ENCODE measurements around the gene POP4. TPM values are rescaled to one million over a fixed set of nuclear protein-coding genes. Genes with fewer than 3 reads are reported as not detected.
"Not testable (repeated sequence)": the region's sequence is repeated elsewhere in the genome, so short reads cannot be mapped to it uniquely, and the experiment has no call there.

The POP4 gene
- total RNA-seq, result 10 to 100 TPM; 57.5 to 61.8 TPM
- long read RNA-seq, transcript POP4-202 (7 exons, 3,385 nt), result major isoform, 30 of 34 reads
- long read RNA-seq, partial matches to known transcripts, result 4 of 34 reads
- long read RNA-seq, other reads (novel, unspliced or antisense), result 0 of 34 reads

GRCh38 chr19:29605653-29606419, at the start of gene POP4:
Gene POP4, plus strand, starts transcription at chr19:29606283. Its CDS starts 36 bp downstream, at chr19:29606319.
- ATAC-seq, result peak; percentile 95
- intact Hi-C loops (cut with DNase I, micrococcal nuclease), result loop anchor here in 1 of 2 donors (5.0 kb wide), 1 partner anchor 111 kb away; the partner anchor contains the start of gene C19orf12
- peak; percentile 97 to 100 for DNase-seq

GRCh38 chr19:29559110-29559509, 47.0 kb upstream of the POP4 start:
- ATAC-seq; intact Hi-C loops (cut with DNase I, micrococcal nuclease); DNase-seq: not testable (repeated sequence)

- intact Hi-C loops (cut with DNase I, micrococcal nuclease), result no loop called here
These were observed 46.3 kb upstream of the POP4 start for GRCh38 chr19:29559743-29560142.

DNA sequence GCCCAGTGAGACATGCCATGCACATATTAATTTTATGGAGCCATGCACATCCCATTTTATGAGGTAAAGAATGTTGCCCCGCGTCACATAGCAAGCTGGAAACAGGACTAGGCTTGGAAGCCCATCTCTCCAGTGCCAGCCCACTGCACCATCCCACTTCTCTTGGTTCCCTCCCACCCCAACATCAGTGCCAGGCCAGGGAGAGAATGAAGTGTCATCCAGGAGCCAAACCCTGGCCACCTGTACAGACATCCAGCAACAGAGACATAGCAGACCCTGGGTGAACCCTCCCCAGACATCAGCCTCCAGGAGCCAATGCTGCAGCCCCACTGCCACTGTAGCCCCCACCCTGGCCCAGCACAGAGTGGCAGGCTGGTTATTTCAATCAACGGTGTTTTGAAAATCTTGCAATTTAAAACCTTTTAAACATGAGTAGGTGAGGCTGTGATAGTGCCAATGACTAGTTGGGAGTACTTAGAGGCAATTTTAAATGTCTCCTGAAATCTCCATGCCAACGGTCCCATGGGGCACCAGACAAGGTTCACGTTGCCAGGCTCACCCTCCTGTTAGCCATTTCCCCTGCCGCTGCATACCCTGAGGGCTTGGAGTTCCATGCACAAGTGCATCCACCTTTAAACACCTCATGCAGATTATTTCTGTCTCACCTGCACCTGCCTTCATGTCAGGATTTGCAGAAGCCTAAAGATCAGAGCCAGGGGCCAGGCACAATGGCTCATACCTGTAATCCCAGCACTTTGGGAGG, 45.6 kb upstream of the POP4 start:
- ATAC-seq (no peak), DNase-seq (no peak)
- intact Hi-C loops (cut with DNase I, micrococcal nuclease), result no loop called here

More at GRCh38 chr19:29559743-29560142, 46.3 kb upstream of the POP4 start:
- no peak for ATAC-seq
- no peak for DNase-seq

GRCh38 chr19:29561601-29562000, 44.5 kb upstream of the POP4 start:
- no peak for DNase-seq
- no peak for ATAC-seq
- intact Hi-C loops (cut with DNase I, micrococcal nuclease), result no loop called here

GRCh38 chr19:29562299-29563297, 43.5 kb upstream of the POP4 start:
- no peak for DNase-seq
- ATAC-seq, result no peak
- intact Hi-C loops (cut with DNase I, micrococcal nuclease), result no loop called here

DNA sequence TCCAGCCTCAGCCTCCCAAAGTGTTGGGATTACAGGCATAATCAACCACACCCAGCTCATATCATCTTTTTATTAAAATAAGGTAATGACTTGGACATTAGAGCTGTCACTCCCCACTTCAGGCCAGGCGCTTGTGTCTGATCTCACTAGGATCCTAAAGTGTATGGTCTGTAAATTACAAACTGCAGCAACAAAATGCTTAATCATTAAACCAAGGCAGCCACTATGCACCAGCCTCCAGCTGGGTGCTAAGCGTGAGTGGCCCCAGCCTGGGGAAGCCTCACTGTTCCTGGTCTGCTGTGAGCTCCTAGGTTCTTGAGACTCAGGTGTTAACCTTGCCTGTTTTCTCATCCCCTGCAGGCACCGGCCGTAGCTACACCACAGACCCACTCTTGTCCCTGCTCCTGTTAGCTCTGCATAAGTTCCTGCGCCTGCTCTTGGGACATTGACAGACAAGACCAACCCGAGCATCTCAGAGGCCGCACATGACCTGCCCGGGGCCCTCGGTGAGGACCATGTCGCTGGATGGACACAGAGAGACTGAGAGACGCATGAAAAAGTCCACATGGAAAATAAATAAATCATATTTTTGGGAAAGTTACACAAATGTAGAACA, 42.5 kb upstream of the POP4 start:
- DNase-seq (no peak), ATAC-seq (no peak)
- intact Hi-C loops (cut with DNase I, micrococcal nuclease), result no loop called here

DNA sequence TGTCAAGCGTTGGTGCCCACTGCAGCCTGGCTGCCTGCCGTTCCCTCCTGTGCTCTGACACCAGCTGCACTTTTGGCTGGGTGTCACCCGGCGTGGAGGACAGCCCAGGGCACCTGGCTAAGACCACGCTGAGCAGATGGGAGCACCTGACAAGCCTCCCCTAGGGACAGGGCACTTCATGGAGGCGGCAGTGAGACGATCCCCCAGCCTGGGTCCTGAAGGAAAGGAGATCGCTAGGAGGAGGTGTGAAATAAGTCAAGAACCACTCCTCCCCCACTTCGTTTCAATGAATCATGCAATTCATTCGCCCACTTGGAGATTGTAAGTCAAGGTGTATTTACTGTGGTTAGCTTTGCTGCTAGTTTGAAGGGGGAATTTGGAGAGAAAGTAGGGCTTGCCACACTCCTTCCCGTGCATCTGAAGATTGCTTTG, 41.5 kb upstream of the POP4 start:
- no peak for DNase-seq
- intact Hi-C loops (cut with DNase I, micrococcal nuclease), result no loop called here
- no peak for ATAC-seq

DNA sequence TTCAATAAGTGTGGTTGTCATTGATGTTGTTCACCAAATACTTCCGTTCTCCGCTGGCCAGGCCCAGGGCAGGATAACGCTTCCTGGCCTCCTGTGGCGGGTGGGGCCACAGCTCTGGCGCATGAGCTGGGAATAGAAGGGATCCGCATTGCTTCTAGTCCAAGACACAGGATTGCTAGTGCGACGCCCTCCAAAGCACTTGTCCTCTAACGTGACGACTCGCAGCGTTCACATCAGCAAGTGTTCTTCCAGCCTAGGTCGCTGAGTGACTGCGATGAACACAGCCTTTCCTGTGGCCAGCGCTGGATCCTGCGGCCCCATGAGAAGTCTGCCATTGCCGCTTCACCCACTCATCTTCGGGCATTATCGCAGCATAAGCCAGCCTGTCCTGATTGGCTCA, 40.9 kb upstream of the POP4 start:
- intact Hi-C loops (cut with DNase I, micrococcal nuclease), result no loop called here
- DNase-seq (no peak), ATAC-seq (no peak)

GRCh38 chr19:29566496-29567054, 39.5 kb upstream of the POP4 start:
- ATAC-seq (no peak), DNase-seq (no peak)
- intact Hi-C loops (cut with DNase I, micrococcal nuclease), result no loop called here

GRCh38 chr19:29567366-29567915, 38.6 kb upstream of the POP4 start:
- no peak for DNase-seq
- intact Hi-C loops (cut with DNase I, micrococcal nuclease), result no loop called here
- no peak for ATAC-seq

DNA sequence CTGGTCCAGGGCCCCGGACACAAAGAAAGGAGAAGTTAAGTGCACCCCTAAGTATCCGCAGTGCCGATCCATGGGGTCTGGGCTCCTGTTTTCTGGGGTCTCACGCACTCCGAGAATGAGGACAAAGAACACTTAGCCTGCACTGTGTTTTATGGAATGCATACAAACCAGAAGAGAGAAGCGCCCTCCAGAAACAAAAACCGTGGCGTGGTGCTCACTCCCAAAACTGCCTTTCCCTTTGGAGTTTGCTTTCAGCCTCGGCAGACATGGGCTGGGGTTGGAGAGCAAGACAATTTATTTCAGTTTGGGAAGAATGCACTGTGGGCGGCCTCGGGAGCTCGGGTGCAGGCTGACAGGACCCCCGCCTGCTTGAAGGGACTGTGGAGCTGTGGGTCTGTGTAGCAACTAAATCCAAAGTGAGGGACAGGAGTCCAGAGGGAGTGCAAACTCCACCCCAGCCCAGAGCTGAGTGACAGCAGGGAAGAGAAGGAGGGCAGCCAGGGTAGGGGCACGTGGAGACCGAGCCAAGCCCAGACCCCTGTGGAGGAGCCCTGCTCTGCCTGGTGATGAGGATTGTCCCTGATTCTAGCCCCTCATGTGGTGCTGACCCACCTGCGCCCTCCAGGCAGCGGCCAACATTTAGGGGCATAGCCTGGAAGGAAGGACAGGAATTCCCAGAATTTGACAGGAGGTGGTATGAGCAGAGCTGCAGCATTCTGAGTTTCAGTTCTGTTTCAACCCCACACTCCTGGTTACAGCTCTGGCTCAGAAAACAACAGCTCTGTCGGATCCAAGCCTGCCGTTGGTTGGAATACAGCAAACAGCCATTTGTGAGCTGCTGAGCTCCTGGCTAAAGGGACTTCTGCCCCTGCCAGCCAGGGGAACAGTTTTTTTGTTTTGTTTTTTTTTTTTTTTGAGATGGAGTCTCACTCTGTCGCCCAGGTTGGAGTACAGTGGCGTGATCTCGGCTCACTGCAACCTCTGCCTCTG, 37.8 kb upstream of the POP4 start:
- DNase-seq (no peak), ATAC-seq (no peak)
- intact Hi-C loops (cut with DNase I, micrococcal nuclease), result no loop called here

- DNase-seq (no peak), ATAC-seq (no peak)
- intact Hi-C loops (cut with DNase I, micrococcal nuclease), result no loop called here
These were observed 36.8 kb upstream of the POP4 start for GRCh38 chr19:29569038-29569911.

GRCh38 chr19:29571181-29571580, 34.9 kb upstream of the POP4 start:
- no peak for ATAC-seq
- intact Hi-C loops (cut with DNase I, micrococcal nuclease), result no loop called here
- no peak for DNase-seq

GRCh38 chr19:29573486-29573885, 32.6 kb upstream of the POP4 start:
- no peak for DNase-seq
- ATAC-seq, result no peak
- intact Hi-C loops (cut with DNase I, micrococcal nuclease), result no loop called here

DNA sequence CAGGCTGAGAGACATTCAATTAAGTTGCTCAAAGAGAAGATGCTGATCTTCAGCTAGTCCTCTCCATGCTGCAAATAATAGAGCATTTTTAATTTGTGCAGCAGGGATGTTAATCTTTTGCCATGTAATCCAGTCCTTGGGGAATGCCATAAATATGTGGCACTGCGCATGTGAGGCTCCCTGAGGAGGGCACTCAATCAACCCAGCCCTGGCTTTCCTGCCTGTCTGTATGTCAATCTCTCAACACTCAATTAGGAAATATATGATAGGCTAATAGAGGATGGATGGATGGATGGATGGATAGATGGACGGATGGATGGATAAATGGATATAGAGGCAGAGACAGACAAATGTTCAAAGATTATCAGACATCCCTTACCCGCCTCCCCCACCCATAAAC, 31.6 kb upstream of the POP4 start:
- ATAC-seq (no peak), DNase-seq (no peak)
- intact Hi-C loops (cut with DNase I, micrococcal nuclease), result no loop called here
